IMR-90 (cell line): ENCODE measurements around the gene AXDND1. TPM values are rescaled to one million over a fixed set of nuclear protein-coding genes. Genes with fewer than 3 reads are reported as not detected.

Source experiments
- ATAC-seq: fragments of 200-7000 bp; cut with Tn5 transposase; 2 replicates; pipeline ENCODE4 v1.9.1; 2020; ENCODE audit warnings: low read depth, mild to moderate bottlenecking, moderate library complexity
- BruUV-seq: library from RNA; stranded (reverse); fragments of 400-500 nt; replicated peaks from 2 replicates; lab custom pipeline; 2021; lab: Mats Ljungman, UMichigan
- CTCF ChIA-PET: fragments of 300-600 bp; formaldehyde crosslinking; extraction: SDS; loops from one replicate; lab custom pipeline; 2021; ENCODE audit warnings: antibody characterized with exemption; lab: Yijun Ruan, JAX
- POLR2A ChIA-PET: fragments of 300-600 bp; sonication (Branson Sonifier 250); formaldehyde crosslinking; loops from one replicate; lab custom pipeline; 2022; ENCODE audit warnings: antibody characterized with exemption; ENCODE audit not compliant: unreplicated experiment; lab: Charles Lee
- DNase-seq: peaks from one replicate; pipeline ENCODE4 v3.0.0; 2013
- H2AFZ ChIP-seq: replicated peaks from 2 replicates; pipeline ENCODE3; 2013; ENCODE audit warnings: low read length, mild to moderate bottlenecking; ENCODE audit not compliant: poor library complexity
- H2AK5ac ChIP-seq: 2 replicates; pipeline ENCODE4 v1.6.1; 2013; ENCODE audit warnings: low read depth, low read length, inconsistent platforms
- H2AK9ac ChIP-seq: replicated peaks from 2 replicates; pipeline ENCODE3; 2013; ENCODE audit warnings: mild to moderate bottlenecking, low read depth, low read length, moderate library complexity; ENCODE audit not compliant: poor library complexity
- H2BK120ac ChIP-seq: 2 replicates; pipeline ENCODE4 v1.6.1; 2013; ENCODE audit warnings: low read depth, low read length, inconsistent platforms
- H2BK15ac ChIP-seq: 3 replicates; pipeline ENCODE4 v1.6.1; 2013; ENCODE audit warnings: low read depth, low read length, inconsistent platforms
- H2BK20ac ChIP-seq: 2 replicates; pipeline ENCODE4 v1.6.1; 2013; ENCODE audit warnings: low read depth, mild to moderate bottlenecking, inconsistent platforms, low read length, moderate library complexity
- H2BK5ac ChIP-seq: 2 replicates; pipeline ENCODE4 v1.6.1; 2013; ENCODE audit warnings: mild to moderate bottlenecking, low read depth, low read length, inconsistent platforms; ENCODE audit not compliant: poor library complexity, severe bottlenecking
- H3K14ac ChIP-seq: replicated peaks from 2 replicates; pipeline ENCODE4 v1.6.1; 2013; ENCODE audit warnings: low read depth, low read length, inconsistent platforms
- H3K18ac ChIP-seq: 2 replicates; pipeline ENCODE4 v1.6.1; 2013; ENCODE audit warnings: low read depth, low read length, control low read depth
- H3K23ac ChIP-seq: 2 replicates; pipeline ENCODE4 v1.6.1; 2013; ENCODE audit warnings: low read depth, low read length, inconsistent platforms
- H3K27ac ChIP-seq: 2 replicates; pipeline ENCODE4 v1.5.1; 2013; ENCODE audit warnings: mild to moderate bottlenecking, control low read depth, low read length; ENCODE audit not compliant: insufficient read depth
- H3K27me3 ChIP-seq: 2 replicates; pipeline ENCODE4 v1.6.1; 2013; ENCODE audit warnings: low read length; ENCODE audit not compliant: control insufficient read depth, insufficient read depth
- H3K36me3 ChIP-seq: 2 replicates; pipeline ENCODE4 v1.6.1; 2013; ENCODE audit warnings: low read length, mixed read lengths; ENCODE audit not compliant: control insufficient read depth, insufficient read depth
- H3K4ac ChIP-seq: 2 replicates; pipeline ENCODE4 v1.6.1; 2013; ENCODE audit warnings: low read depth, low read length, inconsistent platforms
- H3K4me1 ChIP-seq: 2 replicates; pipeline ENCODE4 v1.6.1; 2013; ENCODE audit warnings: low read length, mixed read lengths; ENCODE audit not compliant: control insufficient read depth, insufficient read depth
- H3K4me2 ChIP-seq: 2 replicates; pipeline ENCODE4 v1.6.1; 2013; ENCODE audit warnings: low read depth, mild to moderate bottlenecking, control low read depth, low read length, moderate library complexity
- H3K4me3 ChIP-seq: 2 replicates; pipeline ENCODE4 v1.5.1; 2013; ENCODE audit warnings: low read depth, mild to moderate bottlenecking, control low read depth, low read length, moderate library complexity; ENCODE audit not compliant: insufficient read depth
- H3K56ac ChIP-seq: 2 replicates; pipeline ENCODE4 v1.6.1; 2013; ENCODE audit warnings: low read length, inconsistent platforms; ENCODE audit not compliant: insufficient read depth; ENCODE audit errors: extremely low read depth
- H3K79me1 ChIP-seq, 2 experiments: 2 replicates each; pipeline ENCODE4 v1.6.1; 2013; ENCODE audit warnings: low read length in 2 of 2, inconsistent platforms in 1 of 2, low read depth in 1 of 2
- H3K9ac ChIP-seq: 2 replicates; pipeline ENCODE4 v1.6.1; 2013; ENCODE audit warnings: low read depth, low read length, control low read depth
- H3K9me1 ChIP-seq: 2 replicates; pipeline ENCODE4 v1.6.1; 2013; ENCODE audit warnings: low read length, inconsistent platforms; ENCODE audit not compliant: insufficient read depth
- H3K9me3 ChIP-seq: 2 replicates; pipeline ENCODE4 v1.6.1; 2013; ENCODE audit warnings: low read length; ENCODE audit not compliant: control insufficient read depth, insufficient read depth
- H4K20me1 ChIP-seq: 2 replicates; pipeline ENCODE4 v1.6.1; 2013; ENCODE audit warnings: low read length, inconsistent platforms; ENCODE audit not compliant: insufficient read depth
- H4K5ac ChIP-seq: 2 replicates; pipeline ENCODE4 v1.6.1; 2013; ENCODE audit warnings: mild to moderate bottlenecking, low read depth, low read length, control low read depth
- H4K8ac ChIP-seq, 2 experiments: 2 replicates each; pipeline ENCODE4 v1.6.1; 2013; ENCODE audit warnings: low read depth in 2 of 2, low read length in 2 of 2, control low read depth in 1 of 2, inconsistent platforms in 1 of 2
- H4K91ac ChIP-seq: 2 replicates; pipeline ENCODE4 v1.6.1; 2013; ENCODE audit warnings: low read depth, low read length, inconsistent platforms; ENCODE audit not compliant: insufficient read depth
- BHLHE40 ChIP-seq: fragments of 150-350 bp; IDR thresholded peaks from 2 replicates; pipeline ENCODE4 v1.6.1; 2016; ENCODE audit warnings: mild to moderate bottlenecking, low read depth, low read length
- CTCF ChIP-seq: conservative IDR thresholded peaks from 2 replicates; pipeline ENCODE4 v1.5.1; 2012; ENCODE audit warnings: mild to moderate bottlenecking, low read depth, low read length, improper control_type of control experiment
- MAFK ChIP-seq: IDR thresholded peaks from 2 replicates; pipeline ENCODE4 v1.6.1; 2012; ENCODE audit warnings: low read depth, low read length, improper control_type of control experiment
- MXI1 ChIP-seq: IDR thresholded peaks from 2 replicates; pipeline ENCODE4 v1.6.1; 2012; ENCODE audit warnings: low read depth, mild to moderate bottlenecking, low read length, moderate library complexity, borderline replicate concordance
- NFE2L2 ChIP-seq: fragments of 150-350 bp; IDR thresholded peaks from 2 replicates; pipeline ENCODE4 v1.6.1; 2016; ENCODE audit warnings: low read depth, mild to moderate bottlenecking, low read length
- POLR2A ChIP-seq: IDR thresholded peaks from 2 replicates; pipeline ENCODE4 v1.6.1; 2012; ENCODE audit warnings: mild to moderate bottlenecking, low read depth, low read length
- RAD21 ChIP-seq: IDR thresholded peaks from 2 replicates; pipeline ENCODE4 v1.6.1; 2012; ENCODE audit warnings: low read length, improper control_type of control experiment
- WGBS, 2 experiments: methylation state at CpG; one replicate each; pipeline versions ENCODE4 v1.1.5 to v1.1.7; 2013; ENCODE audit warnings: missing lambda C conversion rate in 2 of 2; ENCODE audit not compliant: insufficient read length in 1 of 2; ENCODE audit errors: extremely low coverage in 2 of 2; 5-methylcytosine and 5-hydroxymethylcytosine counted together
- dilution Hi-C: fragments of 300-500 bp; cut with HindIII; formaldehyde crosslinking; loops from one replicate; pipeline ENCODE4 v1.14.3; 2018; ENCODE audit warnings: low sequenced_read_pairs; ENCODE audit not compliant: unreplicated experiment
- in situ Hi-C: fragments of 300-500 bp; cut with MboI; formaldehyde crosslinking; loops from 3 replicates; pipeline ENCODE4 v1.14.3; 2019; ENCODE audit warnings: low sequenced_read_pairs, inconsistent platforms, mixed read lengths
- intact Hi-C: fragments of 100-400 bp; cut with micrococcal nuclease; formaldehyde crosslinking; loops from 2 replicates; pipeline ENCODE4 v1.10.0; 2022
- polyA plus RNA-seq, 3 experiments: library from polyadenylated mRNA; depleted of rRNA; stranded (reverse); fragments of >200 nt; gene quantifications; 2 replicates each; pipeline ENCODE4 v1.2.3, GENCODE V29; 2012; ENCODE audit warnings: low replicate concordance in 1 of 3
- total RNA-seq: library from RNA; depleted of rRNA; stranded (reverse); fragments of >200 nt; gene quantifications from 2 replicates; pipeline ENCODE4 v1.2.3, GENCODE V29; 2012

The AXDND1 gene
- total and polyA plus RNA-seq, 2 of the 4 experiments (the other 2 are of a cell fraction), result not detected

GRCh38 chr1:179326746-179327145 lies 39.0 kb upstream of the AXDND1 start:
- Histone ChIP-seq H3K18ac (no peak overlapping the region), H3K4ac (no peak overlapping the region), H3K9me1 (no peaks in the 10 kb centered on the region), H2BK20ac (no peak overlapping the region), H4K8ac (no peak overlapping the region), H2BK120ac (no peak overlapping the region), H4K91ac (no peak overlapping the region), H4K20me1 (peaks cover 3% of the 10 kb centered on the region; the same call in 1 of the 2 replicates), H2AFZ (no peak overlapping the region), H3K36me3 (peaks cover 5% of the 10 kb centered on the region; the same call in 1 of the 2 replicates), H3K27ac (no peak overlapping the region), H3K14ac (no peak overlapping the region), H2AK9ac (no peak overlapping the region), H2BK15ac (no peak overlapping the region), H3K9ac (no peak overlapping the region), H3K4me1 (0 out of 2 replicates have a peak, but pooled peaks cover 2% of the 10 kb centered on the region), H3K4me3 (no peak overlapping the region), H3K27me3 (no peaks in the 10 kb centered on the region), H3K9me3 (no peaks in the 10 kb centered on the region), H3K56ac (no peak overlapping the region), H3K79me1 (peaks cover 27 to 35% of the 10 kb centered on the region in 2 experiments; a peak in 3 of 4 replicates), H2BK5ac (no peak overlapping the region), H4K5ac (no peak overlapping the region), H3K23ac (no peak overlapping the region), H3K4me2 (no peak overlapping the region), H2AK5ac (no peak overlapping the region)
- WGBS, 2 experiments, result no CpG with 5 or more reads among the region's 3 CpGs
- DNase-seq, result no peak
- intact Hi-C loops (no loop called here), in situ Hi-C loops (no loop called here), dilution Hi-C loops (no loop called here)
- no peak for TF ChIP-seq POLR2A
- TF ChIP-seq BHLHE40, result no peak
- no peak for TF ChIP-seq CTCF
- TF ChIP-seq MXI1, result no peak
- no peak for TF ChIP-seq RAD21
- TF ChIP-seq NFE2L2, result no peak
- no peak for TF ChIP-seq MAFK
- ChIA-PET CTCF (interaction anchor here (1.7 kb wide), 1 partner anchor 26 kb away, joined by 4 read pairs; no protein-coding TSS in a partner anchor), POLR2A (no interaction called here)
- no peak for ATAC-seq
- no TSS peak for BruUV-seq
